Right hindlimb (tissue), 1 donor: ENCODE data around the gene CDKAL1.

Experiments used
- DNase-seq: peaks from one replicate; pipeline ENCODE4 v3.0.0-alpha.2; 2018

The CDKAL1 gene

GRCh38 chr6:20991910-20992309, 457.7 kb downstream of the CDKAL1 start:
- DNase-seq: no peak

GRCh38 chr6:20996099-20996498, 461.8 kb downstream of the CDKAL1 start:
- DNase-seq: no peak

GRCh38 chr6:20997143-20997769, 463.0 kb downstream of the CDKAL1 start:
- DNase-seq: no peak

- no peak for DNase-seq
Observed at GRCh38 chr6:20997770-20998147, 463.5 kb downstream of the CDKAL1 start.

- no peak for DNase-seq
Observed at GRCh38 chr6:20998748-20999448, 464.6 kb downstream of the CDKAL1 start.

GRCh38 chr6:21000331-21000801, 466.1 kb downstream of the CDKAL1 start:
- DNase-seq: no peak

GRCh38 chr6:21001736-21002135, 467.5 kb downstream of the CDKAL1 start:
- DNase-seq: no peak

- no peak for DNase-seq
Observed at GRCh38 chr6:21003780-21004541, 469.7 kb downstream of the CDKAL1 start.

GRCh38 chr6:21005816-21006570, 471.7 kb downstream of the CDKAL1 start:
- DNase-seq: peak; percentile 38

GRCh38 chr6:21019614-21020013, 485.4 kb downstream of the CDKAL1 start:
- DNase-seq: no peak

GRCh38 chr6:21022343-21023107, 488.3 kb downstream of the CDKAL1 start:
- no peak for DNase-seq

- DNase-seq: no peak
Observed at GRCh38 chr6:21023210-21023609, 489.0 kb downstream of the CDKAL1 start.

GRCh38 chr6:21024616-21025015, 490.4 kb downstream of the CDKAL1 start:
- no peak for DNase-seq

- no peak for DNase-seq
Observed at GRCh38 chr6:21026576-21027273, 492.5 kb downstream of the CDKAL1 start.

- no peak for DNase-seq
Observed at GRCh38 chr6:21027507-21027906, 493.2 kb downstream of the CDKAL1 start.

- no peak for DNase-seq
Observed at GRCh38 chr6:21031182-21031581, 496.9 kb downstream of the CDKAL1 start.

GRCh38 chr6:21033084-21033483, 498.8 kb downstream of the CDKAL1 start:
- DNase-seq: no peak

GRCh38 chr6:21033575-21034026, 499.3 kb downstream of the CDKAL1 start:
- DNase-seq: peak; percentile 74

- no peak for DNase-seq
Observed at GRCh38 chr6:21034345-21034744, 500.1 kb downstream of the CDKAL1 start.

GRCh38 chr6:21037453-21037852, 503.2 kb downstream of the CDKAL1 start:
- no peak for DNase-seq

GRCh38 chr6:21039926-21040325, 505.7 kb downstream of the CDKAL1 start:
- no peak for DNase-seq
